ENCODE data around the gene CABLES1.

The CABLES1 gene

DNA sequence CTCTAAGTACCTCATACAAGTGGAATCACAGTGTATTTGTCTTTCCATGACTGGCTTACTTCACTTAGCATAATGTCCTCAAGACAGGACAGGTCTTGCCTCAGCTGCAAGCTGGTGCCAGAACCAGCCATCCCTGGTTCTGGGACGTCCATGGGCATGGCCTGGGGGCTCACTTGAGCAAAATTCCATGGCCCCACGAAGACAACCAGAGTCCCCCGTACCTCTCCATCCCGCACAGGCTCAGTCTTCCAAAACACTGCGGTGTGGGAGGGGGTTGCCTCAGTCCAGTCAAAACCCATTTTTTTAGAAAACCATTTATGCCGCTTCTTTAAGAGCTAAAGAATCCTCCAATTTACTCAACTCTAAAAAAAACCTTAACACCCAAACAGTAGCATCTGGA lies 21.7 kb upstream of the CABLES1 start:
- no peak for DNase-seq (ENCODE audit: low read depth in 2 of 2)

DNA sequence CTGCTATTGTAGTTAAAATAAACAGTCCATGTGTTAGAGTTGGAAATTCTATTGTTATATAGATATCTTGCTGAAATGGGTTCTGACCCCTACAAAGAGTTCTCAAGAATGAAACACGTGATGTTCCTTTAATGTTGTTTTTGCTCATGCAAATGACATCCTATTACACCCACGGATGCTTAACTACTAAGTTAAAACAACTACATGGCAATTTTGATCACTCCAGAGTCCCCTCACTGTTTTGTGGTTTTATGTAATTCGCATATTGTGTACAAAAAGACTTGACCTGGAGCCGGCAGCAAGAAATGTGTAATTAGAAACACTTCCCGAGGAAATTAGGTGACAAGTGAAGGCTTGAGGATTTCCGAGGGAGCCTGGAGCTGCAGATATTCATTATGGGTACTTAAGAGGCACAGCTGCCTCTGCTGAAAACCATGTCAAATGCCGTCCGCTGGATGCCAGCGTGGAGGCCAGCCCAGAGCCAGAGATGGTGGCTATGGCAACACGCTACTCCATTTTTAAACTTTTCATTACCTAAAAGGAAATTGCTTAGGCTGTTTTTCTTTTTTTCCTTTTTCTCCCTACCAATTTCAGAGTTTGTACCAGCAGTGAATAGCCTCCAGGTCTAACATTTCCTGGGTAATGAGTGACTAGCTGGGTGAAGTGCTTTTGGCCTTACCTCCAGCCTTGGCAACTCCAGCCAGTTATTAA lies 21.0 kb upstream of the CABLES1 start:
- no peak for DNase-seq (ENCODE audit: low read depth in 2 of 2)

DNA sequence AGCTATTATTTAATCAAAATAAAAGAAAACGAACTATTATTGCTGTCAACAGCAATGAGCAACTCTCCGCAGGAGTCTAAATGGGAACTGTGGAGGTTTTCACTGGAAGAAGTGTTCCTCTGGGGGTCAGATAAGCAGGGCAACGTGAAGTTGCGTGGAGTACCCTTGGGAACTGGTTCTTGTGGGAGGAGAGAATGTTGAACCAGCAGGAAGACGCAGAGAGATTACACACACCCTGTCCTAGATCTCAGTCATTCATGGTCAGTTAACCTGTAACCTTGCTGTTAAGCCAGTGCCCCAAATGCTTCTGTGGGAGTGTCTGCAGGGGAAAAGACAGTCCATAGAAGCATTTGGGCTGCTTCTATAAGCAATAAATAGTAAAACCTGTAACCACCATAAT lies 20.4 kb upstream of the CABLES1 start:
- DNase-seq (ENCODE audit: low read depth in 2 of 2), result no peak

DNA sequence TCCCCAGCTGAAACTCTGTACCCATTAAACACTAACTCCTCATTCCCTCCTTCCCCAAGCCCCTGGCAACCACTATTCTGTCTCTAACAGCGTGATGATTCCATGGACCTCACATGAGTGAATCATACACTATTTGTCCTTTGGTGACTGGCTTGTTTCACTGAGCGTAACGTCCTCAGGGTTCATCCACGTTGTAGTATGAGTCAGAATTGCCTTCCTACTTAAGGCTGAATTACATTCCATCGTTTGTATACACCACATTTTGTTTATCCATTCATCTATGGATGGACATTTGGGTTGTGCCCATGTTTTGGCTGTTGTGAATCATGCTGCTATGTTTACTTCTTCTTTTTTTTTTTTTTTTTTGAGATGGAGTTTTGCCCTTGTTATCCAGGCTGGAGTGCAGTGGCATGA lies 19.6 kb upstream of the CABLES1 start:
- DNase-seq (ENCODE audit: low read depth in 2 of 2), result no peak

DNA sequence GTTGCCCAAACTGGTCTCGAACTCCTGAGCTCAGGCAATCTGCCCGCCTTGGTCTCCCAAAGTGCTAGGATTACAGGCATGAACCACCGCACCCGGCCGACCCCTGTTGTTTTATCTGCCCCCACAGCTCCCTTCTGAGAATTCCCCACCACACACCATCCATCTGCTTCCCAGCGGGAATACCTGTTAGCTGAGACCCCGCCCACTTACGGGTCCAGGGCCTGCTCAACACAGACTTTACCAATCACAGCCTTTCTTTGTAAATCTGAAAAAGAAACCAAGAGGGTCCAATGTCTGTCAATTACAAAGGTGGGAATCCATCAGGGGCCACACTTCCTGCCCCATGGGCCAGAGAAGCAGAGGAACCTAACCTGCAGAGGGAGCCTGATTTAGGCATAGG lies 14.2 kb upstream of the CABLES1 start:
- DNase-seq (ENCODE audit: low read depth in 2 of 2), result no peak

DNA sequence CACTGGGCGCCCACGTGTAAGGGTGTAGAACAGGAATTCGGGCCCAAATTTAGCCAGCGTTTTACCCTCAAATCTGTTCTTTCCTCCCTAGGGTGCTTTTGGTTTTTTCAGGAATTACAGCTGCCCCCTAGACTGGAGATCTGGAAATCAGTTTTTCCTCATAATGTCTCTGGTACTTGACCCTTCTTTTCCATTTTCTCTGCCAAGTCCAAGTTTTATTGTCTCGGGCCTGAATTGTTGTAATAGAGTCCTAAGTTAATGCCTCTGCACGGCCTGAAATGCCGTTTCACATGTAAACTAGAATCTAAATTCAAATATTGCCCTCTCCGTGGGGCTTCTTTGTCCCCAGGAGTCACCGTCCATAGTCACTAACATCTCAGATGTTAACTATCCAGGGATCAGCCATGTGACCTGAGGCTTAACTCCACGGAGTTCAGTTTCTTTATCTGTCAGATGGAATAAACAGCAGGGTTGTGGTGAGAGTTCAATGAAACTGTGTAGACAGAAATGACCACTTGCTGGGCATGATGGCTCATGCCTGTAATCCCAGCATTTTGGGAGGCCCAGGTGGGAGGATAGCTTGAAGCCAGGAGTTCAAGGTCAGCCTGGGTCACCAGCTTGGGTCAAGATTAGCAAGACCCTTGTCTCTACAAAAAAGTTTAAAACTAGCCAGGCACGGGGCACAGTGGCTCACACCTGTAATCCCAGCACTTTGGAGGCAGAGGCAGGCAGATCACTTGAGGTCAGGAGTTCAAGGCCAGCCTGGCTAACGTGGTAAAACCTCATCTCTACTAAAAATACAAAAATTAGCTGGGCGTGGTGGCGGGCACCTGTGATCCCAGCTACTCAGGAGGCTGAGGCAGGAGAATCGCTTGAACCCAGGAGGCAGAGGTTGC lies 12.7 kb upstream of the CABLES1 start:
- DNase-seq (ENCODE audit: low read depth in 2 of 2), result no peak

DNA sequence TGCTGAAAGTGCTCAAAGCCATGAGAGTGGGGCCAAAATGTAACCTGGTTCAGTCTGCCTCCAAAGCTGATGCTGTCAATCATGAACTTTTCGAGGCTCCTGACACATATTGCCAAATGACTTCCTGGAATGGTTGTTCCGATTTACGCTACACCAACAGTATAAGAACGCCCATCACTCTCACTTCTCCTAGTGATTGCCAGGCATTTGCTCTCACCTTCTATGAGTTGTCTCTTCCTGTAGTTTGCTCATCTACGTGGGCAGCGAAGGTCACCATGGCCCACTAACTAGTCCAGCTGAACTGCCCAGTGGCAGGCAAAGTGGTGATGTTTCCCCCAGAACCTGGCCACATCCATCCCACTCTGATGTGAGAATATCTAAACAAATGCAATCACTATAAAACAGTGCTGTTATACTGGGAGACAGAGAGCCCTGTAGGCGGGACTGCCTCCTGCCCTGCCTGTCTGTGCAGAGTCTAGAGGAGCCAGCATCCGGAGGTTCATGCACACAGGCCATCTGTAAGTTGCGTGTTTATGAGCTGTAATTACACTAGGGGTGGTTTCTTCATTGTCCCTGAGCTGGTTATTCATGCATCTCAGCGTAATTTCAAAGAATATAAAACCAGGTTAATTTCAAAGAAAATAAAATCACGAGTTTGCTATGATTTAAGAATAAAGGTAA lies 8.8 kb upstream of the CABLES1 start:
- DNase-seq (ENCODE audit: low read depth in 2 of 2), result no peak

DNA sequence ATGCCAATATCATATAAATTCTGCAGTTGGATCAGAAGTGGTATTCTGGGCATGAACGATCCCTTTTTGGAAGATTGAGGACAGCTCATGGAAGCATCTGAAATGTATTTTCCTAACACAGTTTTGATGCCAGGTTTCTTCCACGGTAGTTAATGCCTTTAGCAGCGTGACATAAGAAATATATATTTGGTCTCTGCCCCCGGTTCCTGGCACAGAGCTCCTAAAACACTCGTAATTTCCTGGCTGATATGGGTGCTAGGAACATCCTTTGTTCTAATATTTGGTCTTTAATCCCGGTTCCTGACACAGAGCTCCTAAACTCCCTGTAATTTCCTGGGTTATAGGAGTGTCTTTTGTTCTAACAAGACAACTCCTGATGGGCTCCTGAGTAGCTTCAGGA lies 8.2 kb upstream of the CABLES1 start:
- no peak for DNase-seq (ENCODE audit: low read depth in 2 of 2)

DNA sequence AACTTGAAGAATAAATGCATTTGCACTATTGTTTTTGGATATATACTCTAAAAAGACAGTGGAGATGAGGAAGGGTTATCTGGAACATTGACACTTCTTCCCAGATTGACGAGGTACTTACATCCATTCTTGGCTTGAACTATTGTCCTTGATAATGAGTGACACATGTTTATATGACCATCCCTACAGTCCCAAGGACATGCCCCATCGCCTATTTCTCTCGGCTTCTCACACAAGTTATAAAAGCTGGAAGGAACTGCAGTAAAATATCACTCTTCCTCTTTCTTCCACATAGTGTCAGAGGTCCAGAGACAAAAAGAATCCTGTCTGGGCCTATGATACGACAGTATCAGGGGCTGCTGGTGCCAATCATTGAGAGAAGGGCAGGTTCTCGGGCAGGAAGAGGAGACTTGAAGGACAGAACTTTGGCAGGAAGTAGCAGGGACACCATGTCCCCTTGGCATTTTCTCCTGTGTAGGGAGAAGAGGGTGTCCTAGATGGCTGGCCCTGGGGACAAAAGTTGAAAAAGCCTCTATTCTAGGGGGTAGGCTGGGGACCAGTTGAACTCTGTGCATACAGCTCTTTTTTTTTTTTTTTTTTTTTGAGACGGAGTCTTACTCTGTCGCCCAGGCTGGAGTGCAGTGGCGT lies 5.8 kb upstream of the CABLES1 start:
- no peak for DNase-seq (ENCODE audit: low read depth in 2 of 2)

DNA sequence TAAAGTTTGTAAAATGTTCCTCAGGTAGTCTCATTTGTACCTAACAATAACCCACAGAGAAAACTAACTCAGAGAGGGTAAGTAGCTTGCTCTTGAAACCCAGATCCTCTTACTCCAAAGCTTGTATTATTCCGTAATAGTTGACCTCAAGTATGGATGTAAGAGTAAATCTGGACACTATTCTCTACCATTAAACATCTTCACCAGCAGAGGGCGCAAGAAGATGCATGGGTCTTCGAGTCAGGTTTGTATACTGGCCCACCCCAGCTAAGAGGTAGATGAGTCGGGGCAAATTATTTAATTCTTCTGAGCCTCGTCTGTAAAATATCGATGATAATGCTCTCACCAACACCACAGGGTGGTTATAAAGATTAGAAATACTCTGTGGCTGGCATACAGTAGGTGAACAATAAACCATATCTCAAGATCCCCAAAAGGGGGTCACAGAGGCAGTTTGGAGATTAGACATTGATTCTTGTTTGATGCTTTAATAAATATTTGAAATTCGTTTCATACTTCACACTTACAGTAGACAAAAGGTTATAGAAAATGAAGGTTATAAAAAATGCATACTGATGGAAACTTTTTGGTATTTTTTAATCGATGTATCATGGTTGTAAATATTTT lies 3.5 kb upstream of the CABLES1 start:
- DNase-seq (ENCODE audit: low read depth in 2 of 2), result peak; percentile 24 to 42

DNA sequence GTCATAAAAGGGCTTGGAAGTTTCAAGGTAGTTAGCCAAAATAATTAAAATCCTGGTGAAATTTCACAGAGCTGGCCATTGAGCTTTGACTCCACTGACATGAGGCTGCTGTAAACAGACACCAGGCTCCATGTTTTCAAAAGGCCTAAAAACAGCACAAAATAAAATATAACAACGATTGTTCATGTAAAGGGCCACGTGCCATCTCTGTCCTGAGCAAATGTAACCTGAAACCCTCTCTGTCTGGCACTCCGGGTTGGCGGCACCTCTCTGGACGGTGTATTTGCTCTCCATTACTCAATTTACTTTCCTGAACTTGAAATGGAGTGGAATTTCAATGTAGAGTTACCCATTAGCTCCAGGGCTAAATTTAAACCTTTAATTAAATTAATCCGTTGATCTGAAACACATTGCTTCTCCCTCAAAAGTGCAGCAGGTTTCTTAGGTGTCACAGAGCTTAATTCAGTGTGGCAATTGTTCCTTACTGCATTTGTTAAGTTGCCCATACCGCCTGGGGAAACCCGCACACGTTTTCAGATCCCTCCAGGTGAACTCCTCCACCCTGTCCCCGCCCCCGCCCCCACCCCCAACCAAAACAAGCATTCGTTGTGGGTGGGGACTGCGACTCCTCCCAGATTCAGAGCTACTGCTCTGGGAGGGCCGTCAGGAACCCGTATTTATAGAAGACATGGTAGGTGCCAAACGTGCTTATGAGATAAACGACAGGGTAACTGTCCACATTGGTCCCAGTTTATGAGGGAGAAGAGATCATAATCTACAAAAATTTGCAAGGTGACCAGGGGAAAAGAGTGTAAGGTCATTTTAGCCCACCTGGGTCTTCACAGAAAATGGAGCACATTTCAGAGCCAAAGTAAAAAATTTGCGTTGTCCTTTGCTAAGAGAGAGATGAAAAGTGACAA lies 1.2 kb upstream of the CABLES1 start:
- no peak for DNase-seq (ENCODE audit: low read depth in 2 of 2)

DNA sequence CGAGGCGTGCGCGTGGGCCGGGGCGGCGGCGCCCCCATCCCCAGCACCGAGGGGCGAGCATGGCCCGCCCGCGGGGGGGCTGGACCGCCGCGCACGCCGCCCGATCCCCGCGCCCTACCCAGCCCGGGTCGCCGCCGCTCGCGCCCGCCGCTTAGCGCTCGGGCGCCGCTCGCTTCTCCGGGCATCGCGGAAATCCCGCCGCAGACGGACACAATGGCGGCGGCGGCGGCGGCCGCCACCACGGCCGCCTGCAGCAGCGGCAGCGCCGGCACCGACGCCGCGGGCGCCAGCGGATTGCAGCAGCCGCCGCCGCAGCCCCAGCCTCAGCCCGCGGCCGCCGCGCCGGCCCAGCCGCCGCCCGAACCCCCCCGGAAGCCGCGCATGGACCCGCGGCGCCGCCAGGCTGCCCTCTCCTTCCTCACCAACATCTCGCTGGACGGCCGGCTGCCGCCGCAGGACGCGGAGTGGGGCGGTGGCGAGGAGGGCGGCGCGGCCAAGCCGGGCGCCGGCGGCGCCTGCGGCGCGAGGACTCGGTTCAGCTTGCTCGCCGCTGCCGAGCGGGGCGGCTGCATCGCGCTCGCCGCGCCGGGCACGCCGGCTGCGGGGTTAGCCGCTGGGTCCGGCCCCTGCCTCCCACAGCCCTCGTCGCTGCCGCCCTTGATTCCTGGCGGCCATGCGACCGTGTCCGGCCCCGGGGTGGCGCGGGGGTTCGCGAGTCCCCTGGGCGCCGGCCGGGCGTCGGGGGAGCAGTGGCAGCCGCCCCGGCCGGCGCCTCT lies 453 bp downstream of the CABLES1 start:
- no peak for DNase-seq (ENCODE audit: low read depth in 2 of 2)

DNA sequence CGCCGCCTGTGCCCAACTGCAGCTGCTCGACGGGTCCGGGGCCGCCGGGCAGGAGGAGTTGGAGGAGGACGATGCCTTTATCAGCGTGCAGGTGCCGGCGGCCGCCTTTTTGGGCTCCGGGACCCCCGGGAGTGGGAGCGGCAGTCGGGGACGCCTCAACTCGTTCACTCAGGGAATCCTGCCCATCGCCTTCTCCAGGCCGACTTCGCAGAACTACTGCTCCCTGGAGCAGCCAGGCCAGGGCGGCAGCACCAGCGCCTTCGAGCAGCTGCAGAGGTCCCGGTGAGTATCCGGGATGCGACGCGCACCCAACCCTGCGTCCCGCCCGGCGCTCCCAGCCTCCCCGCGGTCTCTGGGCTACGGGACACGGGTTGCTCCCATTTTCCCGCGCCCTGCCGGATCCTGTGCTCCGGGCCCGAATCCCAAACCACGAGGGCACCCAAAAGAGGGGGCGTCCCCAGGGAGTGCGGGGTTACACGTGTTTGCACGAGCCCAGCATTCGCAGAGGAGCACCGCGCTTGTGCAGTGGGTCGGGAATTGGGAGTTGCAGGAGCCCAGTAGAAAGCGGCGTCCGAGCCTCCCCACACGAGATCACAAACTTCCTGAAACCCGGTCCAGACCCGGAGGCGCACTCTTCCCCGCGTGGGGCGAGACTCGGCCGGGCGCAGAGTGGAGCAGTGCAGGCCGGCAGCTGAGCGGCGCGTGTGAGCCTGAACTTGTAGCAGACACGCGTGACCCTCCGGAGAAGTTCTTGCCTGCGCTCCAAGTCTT lies 1.2 kb downstream of the CABLES1 start:
- DNase-seq (ENCODE audit: low read depth in 2 of 2), result no peak

DNA sequence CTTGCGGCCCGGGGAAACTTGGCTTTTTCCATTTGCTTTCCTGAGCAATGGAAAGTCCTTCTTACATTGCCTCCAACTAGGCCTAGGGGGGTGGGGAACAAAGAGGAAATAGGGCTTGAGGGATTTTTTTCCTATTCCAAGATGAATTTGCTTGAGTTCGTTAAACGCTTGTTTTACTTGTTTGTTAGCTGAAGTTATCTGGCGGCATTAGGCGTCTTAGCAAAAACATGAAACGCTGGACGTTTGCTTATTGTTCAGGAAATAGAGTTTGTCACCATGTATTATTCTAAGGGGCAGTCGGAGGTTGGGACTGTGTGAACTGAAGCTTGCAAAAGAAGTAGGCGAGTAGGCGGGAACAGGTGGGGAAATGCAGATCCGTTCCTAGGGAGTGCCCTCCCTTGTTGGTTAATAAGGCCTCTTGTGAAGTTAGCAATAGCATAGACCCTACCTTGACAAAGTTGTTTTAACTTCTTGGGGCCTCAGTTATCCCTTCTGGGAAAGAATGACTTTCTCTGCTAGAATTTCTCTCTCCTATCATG lies 1.9 kb downstream of the CABLES1 start:
- no peak for DNase-seq (ENCODE audit: low read depth in 2 of 2)

DNA sequence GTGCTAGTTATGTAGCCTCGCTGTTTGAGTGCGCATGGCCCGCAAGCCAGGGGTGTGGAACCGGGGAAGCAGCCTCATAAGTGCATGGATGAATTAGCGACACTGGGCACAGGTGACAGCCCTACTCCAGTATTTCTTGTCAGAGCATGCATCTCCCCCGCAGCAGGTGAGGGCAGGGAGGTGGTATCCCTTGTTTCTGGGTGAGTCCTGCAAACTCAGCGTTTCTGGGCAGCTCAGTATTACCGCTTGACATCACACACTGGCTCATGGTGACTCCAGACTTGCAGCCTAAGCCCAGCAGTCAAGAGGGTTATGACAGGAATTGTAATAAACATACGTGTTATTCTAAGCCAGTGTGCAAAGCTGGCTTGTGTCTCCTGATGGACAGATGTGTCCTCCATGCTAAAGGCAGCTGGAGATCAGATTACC lies 2.5 kb downstream of the CABLES1 start:
- DNase-seq (ENCODE audit: low read depth in 2 of 2), result no peak

DNA sequence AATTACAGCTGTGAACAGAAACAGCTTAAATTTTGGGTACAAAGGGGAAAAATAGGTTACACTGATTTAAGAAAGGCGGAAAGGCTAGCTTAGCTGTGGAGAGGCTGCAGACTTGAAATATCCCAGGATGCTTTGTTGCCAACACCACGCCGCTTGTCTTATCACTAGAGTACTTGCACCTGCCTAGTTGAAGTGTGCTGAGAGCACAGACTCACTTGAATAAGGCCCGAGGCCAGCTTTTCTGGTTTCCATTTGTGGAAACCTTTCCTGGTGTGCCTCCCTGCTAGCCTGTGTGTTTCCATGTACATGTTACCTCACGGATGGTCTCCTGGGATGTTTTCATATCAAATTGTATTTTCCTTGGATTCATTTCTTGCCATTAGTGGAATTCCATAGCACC lies 3.2 kb downstream of the CABLES1 start:
- DNase-seq (ENCODE audit: low read depth in 2 of 2), result no peak

DNA sequence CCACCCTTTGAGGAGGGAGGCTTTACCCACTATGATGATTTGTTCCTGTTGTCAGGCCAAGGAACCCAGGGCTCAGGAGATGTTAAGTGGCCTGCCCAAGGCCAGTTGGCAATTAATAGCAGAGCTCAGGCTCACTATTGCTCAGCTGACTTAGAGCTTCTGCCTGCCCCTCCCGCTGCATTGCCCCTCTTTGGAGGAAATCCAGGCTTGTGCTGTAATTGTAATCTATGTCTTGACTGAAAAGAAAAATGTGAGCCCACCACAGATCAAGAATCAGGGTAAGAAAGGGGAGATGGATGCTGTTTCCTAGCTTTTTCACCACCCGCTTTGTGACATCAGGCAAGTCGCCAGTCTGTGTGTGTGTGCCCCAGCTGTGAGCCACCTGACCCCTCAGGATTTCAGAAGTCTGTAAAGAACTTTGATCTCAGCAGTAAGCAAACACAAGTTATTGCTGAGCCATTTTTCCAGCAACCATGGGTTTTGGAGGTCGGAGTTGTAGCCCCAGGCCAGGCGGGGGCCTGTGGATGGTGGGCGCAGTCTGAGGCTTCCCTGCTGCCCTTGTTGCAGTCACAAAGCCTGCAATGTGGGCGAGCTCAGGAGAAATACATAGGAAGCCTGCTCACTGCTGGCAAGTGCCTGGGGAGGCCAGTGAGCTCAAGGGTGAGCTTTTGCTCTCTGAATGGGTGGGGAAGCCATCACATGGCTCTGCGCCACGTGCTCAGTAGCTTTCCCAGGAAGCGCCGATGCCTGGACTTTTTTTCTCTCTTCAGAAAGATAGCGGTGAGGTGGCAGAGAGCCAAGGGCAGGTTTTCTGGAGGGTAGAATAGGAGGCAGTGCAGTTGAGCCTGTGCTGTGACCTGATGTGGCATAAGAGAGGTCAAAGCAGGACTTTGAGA lies 6.1 kb downstream of the CABLES1 start:
- DNase-seq (ENCODE audit: low read depth in 2 of 2), result no peak
